Measurements from ENCODE around the gene STX17.

DNA sequence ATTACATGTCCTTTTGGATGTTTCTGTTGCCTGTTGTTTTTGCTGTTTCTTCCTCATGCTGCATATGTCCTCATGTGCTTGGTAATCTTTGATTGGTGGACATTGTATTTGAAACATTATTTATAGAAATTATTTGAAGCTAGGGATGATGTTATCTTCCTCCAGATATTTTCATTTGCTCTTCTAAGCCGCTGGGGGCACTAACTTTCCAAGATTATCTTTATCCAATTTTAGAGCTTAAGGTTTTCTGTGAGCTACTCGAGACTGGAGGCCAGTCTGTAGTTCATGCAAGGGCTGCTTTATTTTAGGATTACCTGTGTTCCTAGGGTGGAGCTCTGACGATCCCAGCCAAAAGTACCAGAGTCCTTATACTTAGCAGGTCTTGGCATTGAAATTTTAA is 40.9 kb downstream of the STX17 start:
- TF ChIP-seq, protein P1, sequence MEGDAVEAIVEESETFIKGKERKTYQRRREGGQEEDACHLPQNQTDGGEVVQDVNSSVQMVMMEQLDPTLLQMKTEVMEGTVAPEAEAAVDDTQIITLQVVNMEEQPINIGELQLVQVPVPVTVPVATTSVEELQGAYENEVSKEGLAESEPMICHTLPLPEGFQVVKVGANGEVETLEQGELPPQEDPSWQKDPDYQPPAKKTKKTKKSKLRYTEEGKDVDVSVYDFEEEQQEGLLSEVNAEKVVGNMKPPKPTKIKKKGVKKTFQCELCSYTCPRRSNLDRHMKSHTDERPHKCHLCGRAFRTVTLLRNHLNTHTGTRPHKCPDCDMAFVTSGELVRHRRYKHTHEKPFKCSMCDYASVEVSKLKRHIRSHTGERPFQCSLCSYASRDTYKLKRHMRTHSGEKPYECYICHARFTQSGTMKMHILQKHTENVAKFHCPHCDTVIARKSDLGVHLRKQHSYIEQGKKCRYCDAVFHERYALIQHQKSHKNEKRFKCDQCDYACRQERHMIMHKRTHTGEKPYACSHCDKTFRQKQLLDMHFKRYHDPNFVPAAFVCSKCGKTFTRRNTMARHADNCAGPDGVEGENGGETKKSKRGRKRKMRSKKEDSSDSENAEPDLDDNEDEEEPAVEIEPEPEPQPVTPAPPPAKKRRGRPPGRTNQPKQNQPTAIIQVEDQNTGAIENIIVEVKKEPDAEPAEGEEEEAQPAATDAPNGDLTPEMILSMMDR (IDR thresholded peaks at IDR 0.05): peak in 1 of 6 experiments; percentile 10
- no peak for TF ChIP-seq POLR2A (IDR thresholded peaks at IDR 0.05)

Data from thyroid gland (tissue), 4 donors.